ENCODE data around the gene RXYLT1.

Gene RXYLT1

GRCh38 chr12:63809566-63809965 is 29.9 kb downstream of the RXYLT1 start:
- no peak for TF ChIP-seq CTCF (IDR thresholded peaks at IDR 0.05; ENCODE audit: insufficient read depth, low read length, poor library complexity, severe bottlenecking)
- peaks cover 1% of the 10 kb centered on the region; the same call in 1 of the 2 replicates for H3K36me3 ChIP-seq (ENCODE audit: control insufficient read depth, insufficient read depth, low read length)
- no peak for DNase-seq (ENCODE audit: extremely low read depth, insufficient read length)
- H3K27me3 ChIP-seq (replicated peaks; ENCODE audit: control insufficient read depth, insufficient read depth, low read length) = no peaks in the 10 kb centered on the region
- no peak overlapping the region for H3K4me3 ChIP-seq (replicated peaks; ENCODE audit: low read depth, low read length)

- no peak overlapping the region for H3K4me3 ChIP-seq (replicated peaks; ENCODE audit: low read depth, low read length)
- DNase-seq (ENCODE audit: extremely low read depth, insufficient read length) = no peak
- H3K36me3 ChIP-seq (ENCODE audit: control insufficient read depth, insufficient read depth, low read length) = peaks cover 1% of the 10 kb centered on the region; the same call in 1 of the 2 replicates
- no peak for TF ChIP-seq CTCF (IDR thresholded peaks at IDR 0.05; ENCODE audit: insufficient read depth, low read length, poor library complexity, severe bottlenecking)
- no peaks in the 10 kb centered on the region for H3K27me3 ChIP-seq (replicated peaks; ENCODE audit: control insufficient read depth, insufficient read depth, low read length)
These were observed 31.6 kb downstream of the RXYLT1 start for GRCh38 chr12:63811334-63811733.

- H3K4me3 ChIP-seq (replicated peaks; ENCODE audit: low read depth, low read length) = no peak overlapping the region
- no peak for TF ChIP-seq CTCF (IDR thresholded peaks at IDR 0.05; ENCODE audit: insufficient read depth, low read length, poor library complexity, severe bottlenecking)
- DNase-seq (ENCODE audit: extremely low read depth, insufficient read length) = no peak
- H3K36me3 ChIP-seq (ENCODE audit: control insufficient read depth, insufficient read depth, low read length) = peaks cover 1% of the 10 kb centered on the region; the same call in 1 of the 2 replicates
- H3K27me3 ChIP-seq (replicated peaks; ENCODE audit: control insufficient read depth, insufficient read depth, low read length) = no peaks in the 10 kb centered on the region
These were observed 32.0 kb downstream of the RXYLT1 start for GRCh38 chr12:63811755-63812154.

- Histone ChIP-seq H3K27me3 (replicated peaks; ENCODE audit: control insufficient read depth, insufficient read depth, low read length) (no peaks in the 10 kb centered on the region), H3K4me3 (replicated peaks; ENCODE audit: low read depth, low read length) (no peak overlapping the region), H3K36me3 (ENCODE audit: control insufficient read depth, insufficient read depth, low read length) (no peaks in the 10 kb centered on the region)
- DNase-seq (ENCODE audit: extremely low read depth, insufficient read length) = no peak
- TF ChIP-seq CTCF (IDR thresholded peaks at IDR 0.05; ENCODE audit: insufficient read depth, low read length, poor library complexity, severe bottlenecking) = no peak
These were observed 34.5 kb downstream of the RXYLT1 start for GRCh38 chr12:63814146-63814772.

GRCh38 chr12:63815482-63815852 is 35.8 kb downstream of the RXYLT1 start:
- TF ChIP-seq CTCF (IDR thresholded peaks at IDR 0.05; ENCODE audit: insufficient read depth, low read length, poor library complexity, severe bottlenecking) = no peak
- no peak overlapping the region for H3K4me3 ChIP-seq (replicated peaks; ENCODE audit: low read depth, low read length)
- H3K27me3 ChIP-seq (replicated peaks; ENCODE audit: control insufficient read depth, insufficient read depth, low read length) = no peaks in the 10 kb centered on the region
- DNase-seq (ENCODE audit: extremely low read depth, insufficient read length) = no peak
- H3K36me3 ChIP-seq (ENCODE audit: control insufficient read depth, insufficient read depth, low read length) = no peaks in the 10 kb centered on the region

- DNase-seq (ENCODE audit: extremely low read depth, insufficient read length) = no peak
- H3K4me3 ChIP-seq (replicated peaks; ENCODE audit: low read depth, low read length) = no peak overlapping the region
These were observed 36.3 kb downstream of the RXYLT1 start for GRCh38 chr12:63816031-63816430.

More at GRCh38 chr12:63816031-63816430, 36.3 kb downstream of the RXYLT1 start:
- Histone ChIP-seq H3K36me3 (ENCODE audit: control insufficient read depth, insufficient read depth, low read length) (no peaks in the 10 kb centered on the region), H3K27me3 (replicated peaks; ENCODE audit: control insufficient read depth, insufficient read depth, low read length) (no peaks in the 10 kb centered on the region)
- no peak for TF ChIP-seq CTCF (IDR thresholded peaks at IDR 0.05; ENCODE audit: insufficient read depth, low read length, poor library complexity, severe bottlenecking)

Data from GM06990 (cell line).